Dedifferentiated amniotic fluid mesenchymal stem cell (primary cell): Measurements from ENCODE around the gene CCDC183.
"Not testable (repeated sequence)": the region's sequence is repeated elsewhere in the genome, so short reads cannot be mapped to it uniquely, and the experiment has no call there.

ENCODE experiments used
- DNase-seq: peaks from one replicate; pipeline ENCODE4 v3.0.0-alpha.2; 2016; ENCODE audit errors: extremely low spot score

CCDC183 gene

DNA sequence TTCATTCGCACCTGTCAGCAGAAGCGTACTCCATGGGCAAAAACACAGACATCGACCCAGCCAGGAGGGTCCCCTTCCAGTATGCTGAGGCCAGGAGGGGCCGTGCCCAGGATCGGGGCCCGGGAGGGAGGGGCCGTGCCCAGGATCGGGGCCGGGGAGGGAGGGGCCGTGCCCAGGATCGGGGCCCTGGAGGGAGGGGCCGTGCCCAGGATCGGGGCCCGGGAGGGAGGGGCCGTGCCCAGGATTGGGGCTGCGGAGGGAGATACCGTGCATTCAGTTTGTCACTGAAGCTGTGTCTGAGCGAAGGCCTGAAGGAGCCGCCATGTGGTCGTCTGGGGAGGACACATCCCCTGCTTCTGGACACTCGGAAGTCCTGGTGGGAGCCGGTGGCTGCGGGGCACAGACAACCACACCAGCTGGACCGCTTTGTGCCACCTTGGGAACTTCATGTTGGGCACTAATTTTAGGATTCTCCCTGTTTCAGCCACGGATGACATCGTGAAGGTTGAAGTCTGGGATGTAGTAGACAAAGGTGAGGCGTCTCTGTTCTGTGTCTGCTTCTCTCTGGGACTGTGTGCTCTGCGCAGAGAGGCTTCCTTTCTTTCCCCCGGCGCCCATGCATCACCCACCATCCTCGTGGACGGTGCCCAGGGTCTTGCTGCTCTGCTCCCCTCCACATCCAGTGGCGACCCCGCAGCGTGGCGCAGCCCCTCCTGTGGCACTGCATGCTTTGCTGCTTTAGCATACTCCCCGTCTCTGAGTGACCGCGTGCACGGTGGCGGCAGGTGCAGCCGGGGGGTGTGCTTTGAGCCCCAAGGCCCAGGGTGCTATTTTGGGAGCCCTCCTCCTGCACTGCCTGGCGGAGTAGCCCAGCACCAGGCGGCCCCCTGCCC, 29.4 kb downstream of the CCDC183 start:
- no peak for DNase-seq

DNA sequence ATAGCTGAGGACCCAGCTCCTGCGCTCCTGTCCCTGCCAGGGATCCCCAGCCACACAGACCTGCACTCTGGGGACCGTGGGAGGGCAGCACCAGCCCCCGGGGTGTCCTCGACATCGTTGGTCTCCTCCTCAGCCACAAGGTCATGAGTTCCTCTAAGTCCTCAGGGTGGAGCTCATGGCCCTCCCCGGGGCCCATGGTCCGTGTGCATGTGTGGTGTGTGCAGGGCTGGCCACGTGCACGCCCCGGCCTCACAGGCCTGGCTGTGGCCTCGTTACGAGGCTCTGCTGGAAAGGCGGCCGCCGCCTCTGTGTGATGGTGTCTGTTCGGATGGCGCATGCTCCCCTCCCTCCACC, 30.0 kb downstream of the CCDC183 start:
- no peak for DNase-seq

- DNase-seq: no peak
Measured at GRCh38 chr9:136826703-136827582, 30.8 kb downstream of the CCDC183 start.

GRCh38 chr9:136827794-136828473, 31.8 kb downstream of the CCDC183 start:
- DNase-seq: no peak

GRCh38 chr9:136828474-136829140, 32.5 kb downstream of the CCDC183 start:
- no peak for DNase-seq

DNA sequence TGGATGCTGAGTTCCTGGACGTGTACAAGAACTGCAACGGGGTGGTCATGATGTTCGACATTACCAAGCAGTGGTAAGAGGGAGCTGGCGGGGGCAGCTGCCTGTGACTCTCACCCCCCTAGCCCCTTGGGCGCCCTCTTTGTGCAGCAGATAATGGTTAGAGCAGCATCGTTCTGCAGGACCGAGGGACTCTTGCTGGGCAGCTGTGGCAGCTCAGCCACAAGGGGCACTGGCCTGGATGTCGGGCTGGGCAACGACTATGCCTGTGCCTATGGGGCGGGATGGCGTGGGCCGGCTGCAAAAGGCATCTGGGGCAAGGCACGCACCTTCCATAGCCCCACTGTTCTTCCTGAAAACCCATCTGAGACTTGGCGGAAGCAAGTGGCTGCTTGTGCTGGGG, 33.3 kb downstream of the CCDC183 start:
- no peak for DNase-seq

DNA sequence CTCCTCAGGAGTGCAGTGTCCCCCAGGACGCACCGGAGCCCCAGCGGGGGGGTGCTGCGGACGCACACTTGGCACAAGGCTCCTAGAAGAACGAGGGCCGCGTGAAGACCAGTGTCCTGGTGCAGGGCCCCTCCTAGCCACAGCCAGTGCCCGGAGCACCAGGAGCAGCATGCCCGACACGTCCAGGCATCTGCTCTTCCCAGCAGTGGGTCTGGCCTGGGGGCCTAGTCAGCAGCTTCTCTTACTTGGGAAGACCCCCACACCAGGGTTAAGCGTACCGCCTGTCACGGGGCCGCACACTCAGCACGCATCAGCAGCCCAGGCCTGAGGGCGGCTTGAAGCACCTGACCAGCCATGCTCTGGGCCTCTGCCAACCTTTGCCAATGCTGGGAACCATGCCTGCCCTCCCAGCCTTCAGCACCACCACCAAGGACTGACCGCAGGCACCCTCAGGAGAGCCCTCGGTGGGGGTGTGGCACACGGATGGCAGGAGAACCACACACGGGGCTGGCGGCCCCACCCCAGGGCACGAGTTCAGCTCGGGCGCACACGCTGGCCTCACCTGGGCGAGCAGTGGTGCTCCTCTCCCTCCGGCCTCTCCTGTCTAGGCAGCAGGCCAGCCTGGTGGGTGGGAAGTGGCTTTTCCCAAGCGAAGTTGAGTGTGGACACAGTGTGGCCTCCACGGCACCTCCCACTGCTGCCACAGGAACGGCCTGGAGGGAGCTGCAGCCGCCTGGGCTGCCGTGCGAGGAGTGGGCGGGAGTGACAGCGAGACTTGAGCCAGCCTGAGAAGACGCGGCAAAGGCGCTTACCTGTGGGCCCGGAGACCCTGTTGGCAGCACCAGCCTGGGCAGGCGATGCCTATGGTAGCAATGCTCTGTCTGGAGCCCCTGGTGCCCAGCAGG, 34.1 kb downstream of the CCDC183 start:
- no peak for DNase-seq

DNA sequence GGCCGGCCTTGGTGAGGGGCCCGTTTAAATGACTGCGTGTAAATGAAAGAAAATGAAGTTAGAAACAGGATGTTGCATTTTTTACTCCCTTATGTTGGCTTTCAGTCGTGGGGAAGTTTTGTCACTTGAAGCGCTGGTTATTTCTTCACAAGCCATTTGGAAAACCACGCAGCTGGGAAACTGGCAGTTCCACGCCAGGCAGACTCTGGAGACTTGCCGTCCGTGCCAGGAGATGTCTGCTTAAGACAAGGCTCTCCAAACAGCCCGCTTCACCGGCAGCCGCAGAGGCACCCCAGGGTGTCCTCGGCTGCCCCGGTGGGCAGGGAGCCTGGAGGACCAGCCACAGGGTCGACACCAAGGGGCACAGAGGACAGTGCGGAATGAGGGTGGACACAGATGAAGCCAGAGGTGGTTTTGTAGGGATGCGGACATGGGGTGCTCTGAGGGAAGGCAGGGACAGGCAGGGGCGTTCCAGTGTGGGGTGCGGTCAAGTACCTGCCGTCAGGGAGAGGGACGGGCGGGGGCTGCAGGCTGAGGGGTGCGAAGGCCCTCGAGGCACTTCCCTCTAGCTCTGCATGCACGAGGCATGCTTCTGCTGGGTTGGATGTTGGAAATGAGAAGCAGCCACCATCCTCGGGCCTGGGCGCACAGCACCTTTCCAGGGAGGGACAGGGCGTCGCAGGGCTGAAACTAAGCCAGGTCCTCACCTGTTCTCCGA, 35.0 kb downstream of the CCDC183 start:
- no peak for DNase-seq

DNA sequence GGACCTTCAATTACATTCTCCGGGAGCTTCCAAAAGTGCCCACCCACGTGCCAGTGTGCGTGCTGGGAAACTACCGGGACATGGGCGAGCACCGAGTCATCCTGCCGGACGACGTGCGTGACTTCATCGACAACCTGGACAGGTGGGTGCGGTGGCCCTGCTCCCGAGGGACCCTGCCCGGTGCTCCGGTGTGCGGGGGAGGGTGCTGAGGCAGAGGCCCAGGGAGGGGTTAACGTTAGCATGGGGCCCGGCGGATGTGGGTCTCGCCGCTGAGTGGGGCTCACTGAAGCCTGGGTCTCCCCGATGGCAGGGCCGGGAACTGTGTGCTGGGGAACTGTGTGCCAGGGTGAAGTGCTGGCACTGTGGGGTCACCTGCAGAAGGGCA, 35.6 kb downstream of the CCDC183 start:
- no peak for DNase-seq

DNA sequence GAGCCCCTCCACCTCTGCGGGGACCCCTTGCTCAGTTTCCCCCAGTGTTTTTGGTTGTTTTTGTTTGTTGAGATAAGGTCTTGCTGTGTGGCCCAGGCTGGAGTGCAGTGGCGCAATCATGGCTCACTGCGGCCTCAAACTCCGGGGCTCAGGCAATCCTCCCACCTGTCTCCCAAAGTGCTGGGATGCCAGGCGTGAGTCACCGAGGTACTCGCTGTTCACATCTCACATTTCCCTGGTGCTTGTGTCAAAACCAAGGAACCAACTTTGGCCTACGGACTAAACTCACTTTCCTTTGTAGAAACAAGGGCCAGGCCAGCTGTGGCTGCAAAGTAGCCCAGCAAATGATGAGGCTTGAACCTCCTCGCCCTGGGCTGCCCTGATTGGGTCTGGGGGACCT, 36.4 kb downstream of the CCDC183 start:
- no peak for DNase-seq

DNA sequence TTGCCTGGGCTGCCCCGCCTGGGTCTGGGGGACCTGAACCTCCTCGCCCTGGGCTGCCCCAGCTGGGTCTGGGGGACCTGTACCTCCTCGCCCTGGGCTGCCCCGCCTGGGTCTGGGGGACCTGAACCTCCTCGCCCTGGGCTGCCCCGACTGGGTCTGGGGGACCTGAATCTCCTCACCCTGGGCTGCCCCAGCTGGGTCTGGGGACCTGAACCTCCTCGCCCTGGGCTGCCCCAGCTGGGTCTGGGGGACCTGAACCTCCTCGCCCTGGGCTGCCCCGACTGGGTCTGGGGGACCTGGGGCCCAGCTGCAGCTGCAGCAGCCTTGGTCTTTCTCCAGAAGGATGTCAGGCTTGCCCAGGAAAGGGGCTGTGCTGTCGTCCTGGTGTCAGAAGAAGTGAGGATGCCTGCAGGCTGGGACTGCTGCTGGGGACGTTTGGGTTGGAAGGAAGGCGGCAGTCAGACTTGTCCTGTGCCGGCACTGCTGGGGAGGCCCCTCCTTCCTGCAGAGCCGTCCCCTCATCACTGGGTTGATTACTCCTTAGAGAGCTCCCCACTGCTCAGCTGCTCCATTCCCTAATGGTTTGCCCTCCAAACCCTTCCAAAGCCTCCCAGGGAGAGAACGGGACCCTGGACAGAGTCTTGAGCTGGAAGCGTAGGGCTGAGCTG, 37.4 kb downstream of the CCDC183 start:
- DNase-seq: not testable (repeated sequence)

DNA sequence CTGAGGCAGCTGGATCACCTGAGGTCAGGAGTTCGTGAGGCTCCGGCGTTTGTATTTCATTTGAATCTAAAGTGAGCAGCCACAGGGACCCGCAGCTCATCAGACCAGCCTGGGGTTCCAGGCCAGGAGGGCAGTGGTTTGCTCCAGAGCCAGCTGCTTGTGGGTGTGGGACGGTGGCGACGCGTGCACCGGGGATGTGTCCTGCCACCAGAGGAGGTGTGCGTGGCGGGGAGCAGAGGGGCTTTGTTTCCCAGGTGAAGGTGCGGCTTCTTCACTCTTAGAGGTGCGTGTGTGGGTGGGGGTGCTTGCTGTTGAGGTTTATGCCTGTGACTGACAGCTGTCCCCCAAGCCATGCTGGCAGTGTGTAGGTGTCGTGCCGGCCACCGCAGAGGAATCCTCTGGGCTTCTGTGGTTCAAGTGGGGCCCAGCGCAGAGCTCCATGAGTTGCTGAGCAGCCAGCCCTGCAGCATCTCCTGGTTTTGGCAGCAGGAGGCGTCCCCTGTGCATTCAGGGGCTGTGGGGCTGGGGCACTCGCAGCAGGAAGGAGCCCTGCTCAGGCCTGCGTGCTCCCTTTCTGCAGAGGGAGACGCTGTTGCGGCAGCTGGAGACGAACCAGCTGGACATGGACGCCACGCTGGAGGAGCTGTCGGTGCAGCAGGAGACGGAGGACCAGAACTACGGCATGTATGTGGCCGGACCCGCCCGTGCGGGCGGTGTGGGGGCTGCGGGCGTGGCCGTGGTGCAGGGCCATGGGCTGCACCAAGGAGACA, 39.2 kb downstream of the CCDC183 start:
- no peak for DNase-seq

DNA sequence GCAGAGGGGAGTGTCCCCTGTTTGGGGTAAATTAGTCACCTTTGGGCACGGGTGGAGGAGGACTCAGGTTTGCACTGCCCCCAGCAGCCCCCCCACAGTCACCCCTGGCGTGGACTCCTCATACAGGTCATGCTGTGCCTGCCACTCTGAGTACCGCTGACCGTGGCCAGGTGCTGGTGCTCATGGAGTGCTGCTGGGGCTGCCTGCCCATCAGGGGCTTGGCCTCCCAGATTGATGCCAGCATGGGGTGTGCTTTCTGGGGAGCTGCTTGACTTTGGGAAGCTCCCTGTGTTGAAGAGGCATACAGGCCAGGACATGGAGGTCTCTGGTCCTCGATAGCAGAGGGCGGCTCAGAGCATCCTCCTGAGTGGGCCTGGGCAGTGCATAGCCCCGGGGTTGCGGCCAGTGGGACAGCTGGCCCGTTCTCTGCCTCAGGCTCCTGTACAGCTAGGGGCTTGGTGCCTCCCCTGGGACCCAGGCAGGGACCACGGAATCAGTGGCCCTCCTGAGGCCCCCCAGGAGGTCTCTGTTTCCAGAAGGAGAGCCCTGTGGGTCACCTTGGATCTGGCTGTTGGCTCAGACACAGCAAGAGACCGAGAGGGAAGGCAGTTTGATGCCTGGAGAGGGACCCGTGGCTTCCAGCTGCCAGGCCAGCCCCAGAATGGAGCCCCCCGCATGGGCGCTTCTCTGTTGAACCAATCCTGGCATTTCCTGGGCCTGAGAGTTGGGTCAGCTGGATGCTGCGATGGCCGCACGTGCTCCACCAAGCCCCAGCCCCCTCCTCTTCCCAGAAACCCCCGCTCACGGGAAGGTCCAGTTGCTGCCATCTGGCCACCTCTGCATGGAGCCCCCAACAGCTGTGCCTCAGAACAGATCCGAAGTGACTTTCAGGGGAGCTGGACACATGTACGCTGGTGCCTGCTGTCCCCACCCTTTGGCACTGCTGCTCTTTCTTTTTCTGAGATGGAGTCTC, 40.1 kb downstream of the CCDC183 start:
- no peak for DNase-seq

DNA sequence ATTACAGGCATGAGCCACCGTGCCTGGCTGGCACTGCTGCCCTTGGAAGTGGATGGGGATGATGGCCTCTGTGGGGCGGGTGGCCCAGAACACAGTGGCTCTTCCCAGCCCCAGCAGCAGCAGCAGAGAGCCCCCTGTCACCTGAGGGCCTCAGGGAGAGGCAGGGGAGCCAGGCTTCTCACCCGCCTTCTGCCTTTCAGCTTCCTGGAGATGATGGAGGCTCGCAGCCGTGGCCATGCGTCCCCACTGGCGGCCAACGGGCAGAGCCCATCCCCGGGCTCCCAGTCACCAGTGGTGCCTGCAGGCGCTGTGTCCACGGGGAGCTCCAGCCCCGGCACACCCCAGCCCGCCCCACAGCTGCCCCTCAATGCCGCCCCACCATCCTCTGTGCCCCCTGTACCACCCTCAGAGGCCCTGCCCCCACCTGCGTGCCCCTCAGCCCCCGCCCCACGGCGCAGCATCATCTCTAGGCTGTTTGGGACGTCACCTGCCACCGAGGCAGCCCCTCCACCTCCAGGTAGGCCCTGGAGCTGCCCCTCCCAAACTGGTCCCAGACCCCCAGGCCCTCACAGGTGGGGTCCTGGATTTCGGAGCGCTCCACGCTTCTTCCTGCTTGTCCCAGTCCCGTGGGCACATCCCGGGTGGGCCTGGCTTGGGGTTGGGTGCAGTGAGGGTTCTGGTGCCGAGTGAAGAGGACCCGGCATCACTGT, 41.2 kb downstream of the CCDC183 start:
- DNase-seq: no peak

GRCh38 chr9:136837856-136838277, 41.7 kb downstream of the CCDC183 start:
- not testable (repeated sequence) for DNase-seq

- DNase-seq: no peak
Measured at GRCh38 chr9:136838314-136839228, 42.4 kb downstream of the CCDC183 start.
